GM12865 (cell line): ENCODE data around the gene AQP10.

Experiments used
- DNase-seq: peaks from one replicate; pipeline ENCODE4 v3.0.0; 2010; ENCODE audit warnings: low read depth
- H3K4me3 ChIP-seq: 2 replicates; pipeline ENCODE4 v1.5.1; 2011; ENCODE audit warnings: mild to moderate bottlenecking, low read depth, low read length, control low read depth
- TF ChIP-seq, protein P1 (sequence below): IDR thresholded peaks from 2 replicates; pipeline ENCODE4 v1.5.1; 2011; ENCODE audit warnings: low read length, control low read depth, low read depth, inconsistent platforms; ENCODE audit not compliant: insufficient read depth; ENCODE audit errors: missing control alignments

The AQP10 gene

DNA sequence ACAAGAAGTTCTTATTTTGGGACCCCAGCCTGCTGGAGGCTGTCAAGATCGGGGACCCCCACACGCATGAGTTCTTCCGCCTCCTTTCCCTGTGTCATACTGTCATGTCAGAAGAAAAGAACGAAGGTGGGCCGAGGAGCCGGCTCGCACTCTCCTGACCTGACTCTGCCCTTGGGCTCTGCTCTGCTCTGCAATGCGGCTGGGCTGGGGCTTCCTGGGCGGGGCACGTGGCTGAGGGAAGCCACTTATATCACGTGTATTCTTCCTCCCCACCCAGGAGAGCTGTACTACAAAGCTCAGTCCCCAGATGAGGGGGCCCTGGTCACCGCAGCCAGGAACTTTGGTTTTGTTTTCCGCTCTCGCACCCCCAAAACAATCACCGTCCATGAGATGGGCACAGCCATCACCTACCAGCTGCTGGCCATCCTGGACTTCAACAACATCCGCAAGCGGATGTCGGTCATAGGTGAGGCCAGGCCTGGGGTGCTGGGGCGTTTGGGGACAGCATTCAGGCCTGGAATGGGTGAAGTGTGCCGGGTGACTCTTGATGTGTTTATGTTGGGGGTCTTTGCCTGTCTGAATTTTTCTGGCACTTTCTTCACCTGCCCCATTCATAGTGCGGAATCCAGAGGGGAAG lies 22.1 kb downstream of the AQP10 start:
- H3K4me3 ChIP-seq: no peak overlapping the region
- TF ChIP-seq, protein P1, sequence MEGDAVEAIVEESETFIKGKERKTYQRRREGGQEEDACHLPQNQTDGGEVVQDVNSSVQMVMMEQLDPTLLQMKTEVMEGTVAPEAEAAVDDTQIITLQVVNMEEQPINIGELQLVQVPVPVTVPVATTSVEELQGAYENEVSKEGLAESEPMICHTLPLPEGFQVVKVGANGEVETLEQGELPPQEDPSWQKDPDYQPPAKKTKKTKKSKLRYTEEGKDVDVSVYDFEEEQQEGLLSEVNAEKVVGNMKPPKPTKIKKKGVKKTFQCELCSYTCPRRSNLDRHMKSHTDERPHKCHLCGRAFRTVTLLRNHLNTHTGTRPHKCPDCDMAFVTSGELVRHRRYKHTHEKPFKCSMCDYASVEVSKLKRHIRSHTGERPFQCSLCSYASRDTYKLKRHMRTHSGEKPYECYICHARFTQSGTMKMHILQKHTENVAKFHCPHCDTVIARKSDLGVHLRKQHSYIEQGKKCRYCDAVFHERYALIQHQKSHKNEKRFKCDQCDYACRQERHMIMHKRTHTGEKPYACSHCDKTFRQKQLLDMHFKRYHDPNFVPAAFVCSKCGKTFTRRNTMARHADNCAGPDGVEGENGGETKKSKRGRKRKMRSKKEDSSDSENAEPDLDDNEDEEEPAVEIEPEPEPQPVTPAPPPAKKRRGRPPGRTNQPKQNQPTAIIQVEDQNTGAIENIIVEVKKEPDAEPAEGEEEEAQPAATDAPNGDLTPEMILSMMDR: no peak
- no peak for DNase-seq

DNA sequence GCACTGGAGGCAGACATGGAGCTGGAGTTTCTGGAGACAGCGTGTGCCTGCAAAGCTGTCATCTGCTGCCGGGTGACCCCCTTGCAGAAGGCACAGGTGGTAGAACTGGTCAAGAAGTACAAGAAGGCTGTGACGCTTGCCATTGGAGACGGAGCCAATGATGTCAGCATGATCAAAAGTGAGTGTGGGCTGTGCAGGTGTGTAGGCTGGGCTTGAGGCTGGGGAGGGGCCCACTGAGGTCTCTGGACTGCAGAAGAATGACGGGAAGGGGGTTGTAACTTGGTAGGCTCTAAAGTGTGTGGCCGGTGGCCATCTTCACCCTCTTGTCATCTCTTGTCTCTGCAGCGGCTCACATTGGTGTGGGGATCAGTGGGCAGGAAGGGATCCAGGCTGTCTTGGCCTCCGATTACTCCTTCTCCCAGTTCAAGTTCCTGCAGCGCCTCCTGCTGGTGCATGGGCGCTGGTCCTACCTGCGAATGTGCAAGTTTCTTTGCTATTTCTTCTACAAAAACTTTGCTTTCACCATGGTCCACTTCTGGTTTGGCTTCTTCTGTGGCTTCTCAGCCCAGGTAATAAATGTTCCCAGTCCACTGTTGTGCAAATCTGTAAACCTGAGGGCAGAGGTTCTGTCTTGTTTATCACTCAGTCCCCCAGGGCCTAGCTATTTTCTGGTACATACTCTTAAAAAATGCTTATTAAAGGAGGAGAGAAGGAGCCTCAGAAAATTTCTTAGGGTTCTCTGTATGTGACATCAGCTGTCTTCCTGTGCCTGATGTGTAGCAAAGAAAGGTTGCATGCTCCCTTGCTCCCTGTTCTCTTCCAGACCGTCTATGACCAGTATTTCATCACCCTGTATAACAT lies 24.3 kb downstream of the AQP10 start:
- peak; percentile 80 for DNase-seq
- no peak overlapping the region for H3K4me3 ChIP-seq
- TF ChIP-seq, protein P1: peak; percentile 85

DNA sequence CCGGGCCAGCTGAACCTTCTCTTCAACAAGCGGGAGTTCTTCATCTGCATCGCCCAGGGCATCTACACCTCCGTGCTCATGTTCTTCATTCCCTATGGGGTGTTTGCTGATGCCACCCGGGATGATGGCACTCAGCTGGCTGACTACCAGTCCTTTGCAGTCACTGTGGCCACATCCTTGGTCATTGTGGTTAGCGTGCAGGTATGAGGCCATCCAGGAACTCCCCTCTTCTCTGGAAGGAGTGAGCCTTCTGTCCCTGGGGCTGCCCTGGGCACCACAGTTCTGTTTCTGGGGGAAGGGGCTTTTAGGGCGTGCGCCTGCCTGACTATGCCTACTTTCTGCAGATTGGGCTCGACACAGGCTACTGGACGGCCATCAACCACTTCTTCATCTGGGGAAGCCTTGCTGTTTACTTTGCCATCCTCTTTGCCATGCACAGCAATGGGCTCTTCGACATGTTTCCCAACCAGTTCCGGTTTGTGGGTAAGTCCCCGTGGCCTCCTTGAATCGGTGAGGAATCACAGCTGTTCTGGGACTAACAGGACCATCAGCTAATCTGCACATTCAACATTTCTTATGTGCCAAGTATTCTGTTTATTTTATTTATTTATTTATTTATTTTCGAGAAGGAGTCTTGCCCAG lies 25.5 kb downstream of the AQP10 start:
- no peak for DNase-seq
- TF ChIP-seq, protein P1: no peak

DNA sequence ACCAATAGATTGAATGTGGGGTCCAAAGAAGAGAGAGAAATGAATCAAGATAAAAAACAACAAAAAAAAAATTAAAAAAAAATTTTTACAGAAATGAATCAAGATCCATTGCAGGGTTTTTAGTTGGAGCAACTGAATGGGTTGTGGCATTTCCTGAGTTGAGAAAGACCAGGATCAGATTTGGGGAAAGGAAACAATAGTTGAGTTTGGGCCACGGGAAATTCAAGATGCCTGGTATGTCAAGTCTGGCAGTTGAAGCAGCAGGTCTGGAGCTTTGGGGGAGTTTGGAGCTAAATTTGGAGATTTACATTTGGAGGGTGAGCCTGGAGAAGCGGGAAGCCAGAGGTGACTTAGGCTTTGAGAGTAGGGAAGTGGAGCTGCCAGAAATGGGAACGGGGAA lies 27.1 kb downstream of the AQP10 start:
- no peak for DNase-seq
- TF ChIP-seq, protein P1: no peak
- no peak overlapping the region for H3K4me3 ChIP-seq

More for the DNA sequence above, 25.5 kb downstream of the AQP10 start:
- H3K4me3 ChIP-seq: no peak overlapping the region

DNA sequence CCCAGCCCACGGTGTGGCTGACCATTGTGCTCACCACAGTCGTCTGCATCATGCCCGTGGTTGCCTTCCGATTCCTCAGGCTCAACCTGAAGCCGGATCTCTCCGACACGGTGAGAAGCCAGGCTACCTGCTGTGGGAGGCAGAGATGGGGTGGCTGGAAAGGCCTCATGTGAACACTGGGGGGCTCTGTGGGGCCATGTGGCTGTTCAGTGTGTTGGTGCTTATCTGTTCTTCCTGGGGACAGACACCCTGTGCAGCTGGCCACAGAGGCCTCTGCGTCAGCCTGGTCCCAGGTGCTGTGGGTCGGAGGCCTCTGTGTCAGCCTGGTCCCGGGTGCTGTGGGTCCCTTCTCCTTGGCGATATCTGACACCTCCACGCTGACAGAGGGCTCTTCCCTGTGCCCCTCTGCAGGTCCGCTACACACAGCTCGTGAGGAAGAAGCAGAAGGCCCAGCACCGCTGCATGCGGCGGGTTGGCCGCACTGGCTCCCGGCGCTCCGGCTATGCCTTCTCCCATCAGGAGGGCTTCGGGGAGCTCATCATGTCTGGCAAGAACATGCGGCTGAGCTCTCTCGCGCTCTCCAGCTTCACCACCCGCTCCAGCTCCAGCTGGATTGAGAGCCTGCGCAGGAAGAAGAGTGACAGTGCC lies 27.7 kb downstream of the AQP10 start:
- TF ChIP-seq, protein P1: no peak
- no peak for DNase-seq
- H3K4me3 ChIP-seq: no peak overlapping the region

DNA sequence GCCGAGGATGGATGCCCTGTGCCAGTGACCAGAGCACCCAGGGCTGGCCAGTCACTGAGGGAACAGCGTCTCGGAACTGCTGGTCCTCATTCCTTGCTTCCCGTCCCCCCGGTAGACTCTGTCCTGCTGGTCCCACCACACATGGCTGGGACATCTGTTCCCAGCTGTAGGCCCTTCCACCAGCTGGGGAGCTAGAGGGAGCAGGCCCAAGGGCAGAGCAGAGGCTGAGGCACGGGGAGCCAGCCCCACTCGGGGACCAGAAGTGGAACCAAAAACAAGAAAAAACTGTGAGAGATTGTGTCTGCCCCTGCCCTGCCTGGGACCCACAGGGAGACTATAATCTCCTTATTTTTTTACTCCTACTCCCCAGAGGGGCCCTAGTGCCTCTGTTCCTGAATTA lies 28.2 kb downstream of the AQP10 start:
- TF ChIP-seq, protein P1: no peak
- DNase-seq: no peak
- H3K4me3 ChIP-seq: no peak overlapping the region
